ENCODE measurements around the gene PLCD1. TPM values are rescaled to one million over a fixed set of nuclear protein-coding genes. Genes with fewer than 3 reads are reported as not detected.
"Not testable (repeated sequence)": the region's sequence is repeated elsewhere in the genome, so short reads cannot be mapped to it uniquely, and the experiment has no call there.

PLCD1 gene
- total and polyA plus RNA-seq, 2 experiments from 2014 or later, result 16.0 to 24.4 TPM

DNA sequence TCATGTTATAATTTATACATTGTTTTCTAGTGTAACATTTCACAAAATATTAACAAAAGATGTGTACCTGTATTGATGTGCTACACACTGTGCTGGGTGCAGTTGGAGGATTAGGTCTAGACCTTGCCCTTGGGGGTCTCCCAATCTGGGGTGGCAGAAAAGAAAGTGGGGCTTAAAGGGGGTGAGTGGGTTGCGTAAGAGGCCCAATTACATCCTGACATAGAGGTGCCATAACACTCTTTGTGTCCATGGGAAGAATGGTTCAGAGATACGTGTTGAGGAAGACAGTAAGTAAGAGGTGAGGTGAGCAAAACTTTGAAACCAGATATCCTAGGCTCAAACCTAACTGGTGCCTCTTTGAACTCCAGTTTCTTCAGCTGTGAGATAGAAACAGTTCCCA is 40.6 kb upstream of the PLCD1 start (continued):
- TF ChIP-seq, protein P1, sequence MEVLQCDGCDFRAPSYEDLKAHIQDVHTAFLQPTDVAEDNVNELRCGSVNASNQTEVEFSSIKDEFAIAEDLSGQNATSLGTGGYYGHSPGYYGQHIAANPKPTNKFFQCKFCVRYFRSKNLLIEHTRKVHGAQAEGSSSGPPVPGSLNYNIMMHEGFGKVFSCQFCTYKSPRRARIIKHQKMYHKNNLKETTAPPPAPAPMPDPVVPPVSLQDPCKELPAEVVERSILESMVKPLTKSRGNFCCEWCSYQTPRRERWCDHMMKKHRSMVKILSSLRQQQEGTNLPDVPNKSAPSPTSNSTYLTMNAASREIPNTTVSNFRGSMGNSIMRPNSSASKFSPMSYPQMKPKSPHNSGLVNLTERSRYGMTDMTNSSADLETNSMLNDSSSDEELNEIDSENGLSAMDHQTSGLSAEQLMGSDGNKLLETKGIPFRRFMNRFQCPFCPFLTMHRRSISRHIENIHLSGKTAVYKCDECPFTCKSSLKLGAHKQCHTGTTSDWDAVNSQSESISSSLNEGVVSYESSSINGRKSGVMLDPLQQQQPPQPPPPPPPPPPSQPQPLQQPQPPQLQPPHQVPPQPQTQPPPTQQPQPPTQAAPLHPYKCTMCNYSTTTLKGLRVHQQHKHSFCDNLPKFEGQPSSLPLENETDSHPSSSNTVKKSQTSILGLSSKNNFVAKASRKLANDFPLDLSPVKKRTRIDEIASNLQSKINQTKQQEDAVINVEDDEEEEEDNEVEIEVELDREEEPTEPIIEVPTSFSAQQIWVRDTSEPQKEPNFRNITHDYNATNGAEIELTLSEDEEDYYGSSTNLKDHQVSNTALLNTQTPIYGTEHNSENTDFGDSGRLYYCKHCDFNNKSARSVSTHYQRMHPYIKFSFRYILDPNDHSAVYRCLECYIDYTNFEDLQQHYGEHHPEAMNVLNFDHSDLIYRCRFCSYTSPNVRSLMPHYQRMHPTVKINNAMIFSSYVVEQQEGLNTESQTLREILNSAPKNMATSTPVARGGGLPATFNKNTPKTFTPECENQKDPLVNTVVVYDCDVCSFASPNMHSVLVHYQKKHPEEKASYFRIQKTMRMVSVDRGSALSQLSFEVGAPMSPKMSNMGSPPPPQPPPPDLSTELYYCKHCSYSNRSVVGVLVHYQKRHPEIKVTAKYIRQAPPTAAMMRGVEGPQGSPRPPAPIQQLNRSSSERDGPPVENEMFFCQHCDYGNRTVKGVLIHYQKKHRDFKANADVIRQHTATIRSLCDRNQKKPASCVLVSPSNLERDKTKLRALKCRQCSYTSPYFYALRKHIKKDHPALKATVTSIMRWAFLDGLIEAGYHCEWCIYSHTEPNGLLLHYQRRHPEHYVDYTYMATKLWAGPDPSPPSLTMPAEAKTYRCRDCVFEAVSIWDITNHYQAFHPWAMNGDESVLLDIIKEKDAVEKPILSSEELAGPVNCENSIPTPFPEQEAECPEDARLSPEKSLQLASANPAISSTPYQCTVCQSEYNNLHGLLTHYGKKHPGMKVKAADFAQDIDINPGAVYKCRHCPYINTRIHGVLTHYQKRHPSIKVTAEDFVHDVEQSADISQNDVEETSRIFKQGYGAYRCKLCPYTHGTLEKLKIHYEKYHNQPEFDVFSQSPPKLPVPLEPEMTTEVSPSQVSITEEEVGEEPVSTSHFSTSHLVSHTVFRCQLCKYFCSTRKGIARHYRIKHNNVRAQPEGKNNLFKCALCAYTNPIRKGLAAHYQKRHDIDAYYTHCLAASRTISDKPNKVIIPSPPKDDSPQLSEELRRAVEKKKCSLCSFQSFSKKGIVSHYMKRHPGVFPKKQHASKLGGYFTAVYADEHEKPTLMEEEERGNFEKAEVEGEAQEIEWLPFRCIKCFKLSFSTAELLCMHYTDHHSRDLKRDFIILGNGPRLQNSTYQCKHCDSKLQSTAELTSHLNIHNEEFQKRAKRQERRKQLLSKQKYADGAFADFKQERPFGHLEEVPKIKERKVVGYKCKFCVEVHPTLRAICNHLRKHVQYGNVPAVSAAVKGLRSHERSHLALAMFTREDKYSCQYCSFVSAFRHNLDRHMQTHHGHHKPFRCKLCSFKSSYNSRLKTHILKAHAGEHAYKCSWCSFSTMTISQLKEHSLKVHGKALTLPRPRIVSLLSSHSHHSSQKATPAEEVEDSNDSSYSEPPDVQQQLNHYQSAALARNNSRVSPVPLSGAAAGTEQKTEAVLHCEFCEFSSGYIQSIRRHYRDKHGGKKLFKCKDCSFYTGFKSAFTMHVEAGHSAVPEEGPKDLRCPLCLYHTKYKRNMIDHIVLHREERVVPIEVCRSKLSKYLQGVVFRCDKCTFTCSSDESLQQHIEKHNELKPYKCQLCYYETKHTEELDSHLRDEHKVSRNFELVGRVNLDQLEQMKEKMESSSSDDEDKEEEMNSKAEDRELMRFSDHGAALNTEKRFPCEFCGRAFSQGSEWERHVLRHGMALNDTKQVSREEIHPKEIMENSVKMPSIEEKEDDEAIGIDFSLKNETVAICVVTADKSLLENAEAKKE (CRISPR knock-in tag; IDR thresholded peaks at IDR 0.05), result no peak

DNA sequence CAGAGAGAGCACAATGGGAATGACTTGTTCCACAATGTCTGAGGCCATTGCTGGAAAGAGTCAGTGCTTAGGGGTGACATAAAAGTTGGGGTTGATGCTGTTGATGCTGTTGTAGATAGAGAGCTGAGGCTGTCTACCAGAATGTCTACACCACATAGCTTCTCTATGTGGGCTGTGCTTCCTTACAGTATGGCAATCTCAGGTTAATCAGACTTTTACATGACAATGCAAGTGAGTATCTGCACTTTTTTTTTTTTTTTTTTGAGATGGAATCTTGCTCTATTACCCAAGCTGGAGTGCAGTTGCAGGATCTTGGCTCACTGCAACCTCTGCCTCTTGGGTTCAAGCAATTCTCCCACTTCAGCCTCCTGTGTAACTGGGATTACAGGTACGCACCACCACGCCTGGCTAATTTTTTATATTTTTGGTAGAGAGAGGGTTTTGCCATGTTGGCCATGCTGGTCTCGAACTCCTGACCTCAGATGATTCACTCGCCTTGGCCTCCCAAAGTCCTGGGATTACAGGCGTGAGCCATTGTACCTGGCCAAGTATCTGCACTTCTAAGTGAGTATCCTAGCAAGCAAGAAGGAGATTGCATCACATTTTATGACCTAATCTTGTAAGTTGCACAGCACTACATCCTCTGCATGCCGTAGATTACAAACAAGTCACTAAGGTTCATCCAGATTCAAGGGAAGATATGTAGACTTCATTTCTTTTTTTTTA is 38.2 kb upstream of the PLCD1 start:
- H3K27ac ChIP-seq (ENCODE audit: low read depth), result no peak overlapping the region
- no peak for TF ChIP-seq POLR2AphosphoS5 (IDR thresholded peaks at IDR 0.05; ENCODE audit: low read depth)
- no peak for TF ChIP-seq ZNF114 (CRISPR knock-in tag; IDR thresholded peaks at IDR 0.05)
- no peak overlapping the region for H2AFZ ChIP-seq
- H3K36me3 Mint-ChIP-seq (ENCODE audit: low read depth), result peaks cover 8% of the 10 kb centered on the region
- no peaks in the 10 kb centered on the region for H3K79me2 ChIP-seq (replicated peaks; ENCODE audit: insufficient read depth)
- H3K9me3 Mint-ChIP-seq, result peaks cover 31% of the 10 kb centered on the region
- H3K4me1 Mint-ChIP-seq, result no peaks in the 10 kb centered on the region
- H3K9me2 ChIP-seq (ENCODE audit: insufficient read depth), result peaks cover 8% of the 10 kb centered on the region; the same call in 1 of the 2 replicates
- ATAC-seq (no peak), DNase-seq (ENCODE audit: low spot score) (no peak)
- H3K27ac Mint-ChIP-seq, result no peak overlapping the region
- no peak overlapping the region for H3K4me3 Mint-ChIP-seq
- no peaks in the 10 kb centered on the region for H3F3A ChIP-seq (replicated peaks; ENCODE audit: low read depth)
- no peak overlapping the region for H3K4me3 ChIP-seq
- 0 out of 2 replicates have a peak, but pooled peaks cover 3% of the 10 kb centered on the region for H3K36me3 ChIP-seq (ENCODE audit: insufficient read depth)
- H3K4me2 ChIP-seq, result no peak overlapping the region
- H3K4me1 ChIP-seq (ENCODE audit: insufficient read depth), result peaks cover 17% of the 10 kb centered on the region
- H3K27me3 Mint-ChIP-seq (ENCODE audit: insufficient read depth, low read depth, poor library complexity), result no peaks in the 10 kb centered on the region
- H3K27me3 ChIP-seq (ENCODE audit: insufficient read depth), result no peaks in the 10 kb centered on the region
- H4K20me1 ChIP-seq (replicated peaks; ENCODE audit: insufficient read depth), result no peaks in the 10 kb centered on the region

DNA sequence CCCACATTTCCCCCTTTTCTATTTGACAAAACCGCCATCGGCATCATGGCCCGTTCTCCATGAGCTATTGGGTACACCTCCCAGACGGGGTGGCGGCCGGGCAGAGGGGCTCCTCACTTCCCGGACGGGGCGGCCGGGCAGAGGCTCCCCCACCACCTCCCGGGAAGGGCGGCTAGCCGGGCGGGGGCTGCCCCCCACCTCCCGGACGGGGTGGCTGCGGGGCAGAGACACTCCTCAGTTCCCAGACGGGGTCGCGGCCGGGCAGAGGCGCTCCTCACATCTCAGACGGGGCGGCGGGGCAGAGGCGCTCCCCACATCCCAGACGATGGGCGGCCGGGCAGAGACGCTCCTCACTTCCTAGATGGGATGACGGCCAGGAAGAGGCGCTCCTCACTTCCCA is 35.0 kb upstream of the PLCD1 start:
- not testable (repeated sequence) for H3K27ac ChIP-seq (ENCODE audit: low read depth); H2AFZ ChIP-seq; H3K4me3 Mint-ChIP-seq; H3F3A ChIP-seq (replicated peaks; ENCODE audit: low read depth); H4K20me1 ChIP-seq (replicated peaks; ENCODE audit: insufficient read depth); H3K27me3 Mint-ChIP-seq (ENCODE audit: insufficient read depth, low read depth, poor library complexity); H3K36me3 ChIP-seq (ENCODE audit: insufficient read depth); H3K79me2 ChIP-seq (replicated peaks; ENCODE audit: insufficient read depth); H3K4me3 ChIP-seq; H3K27me3 ChIP-seq (ENCODE audit: insufficient read depth); H3K4me2 ChIP-seq; DNase-seq (ENCODE audit: low spot score); H3K4me1 ChIP-seq (ENCODE audit: insufficient read depth); H3K27ac Mint-ChIP-seq; H3K4me1 Mint-ChIP-seq; ATAC-seq; H3K36me3 Mint-ChIP-seq (ENCODE audit: low read depth)
- peaks cover 35% of the 10 kb centered on the region for H3K9me3 Mint-ChIP-seq
- peaks cover 18% of the 10 kb centered on the region; the same call in 1 of the 2 replicates for H3K9me2 ChIP-seq (ENCODE audit: insufficient read depth)
